SK-MEL-5 (cell line): ENCODE measurements around the gene CD36. TPM values are rescaled to one million over a fixed set of nuclear protein-coding genes. Genes with fewer than 3 reads are reported as not detected.
A peak's percentile ranks its signal among the peaks of the same experiment; 100 is the strongest.

Source experiments
- DNase-seq: peaks from one replicate; pipeline ENCODE4 v3.0.0-alpha.2; 2016; ENCODE audit warnings: low read depth, low spot score
- in situ Hi-C: cut with HindIII; loops from 2 replicates; pipeline ENCODE4 v1.10.0; 2016; ENCODE audit warnings: low sequenced_read_pairs, high pct_unique_total_duplicates, low pct_unique_long_range_greater_than_20kb
- total RNA-seq: library from RNA; depleted of rRNA; stranded (reverse); fragments of >200 nt; shearing (Covaris generic); gene quantifications from 2 replicates; pipeline ENCODE4 v1.2.3, GENCODE V29; 2014

Gene CD36
- total RNA-seq, 1 experiment from 2014 or later: 45.5 TPM

DNA sequence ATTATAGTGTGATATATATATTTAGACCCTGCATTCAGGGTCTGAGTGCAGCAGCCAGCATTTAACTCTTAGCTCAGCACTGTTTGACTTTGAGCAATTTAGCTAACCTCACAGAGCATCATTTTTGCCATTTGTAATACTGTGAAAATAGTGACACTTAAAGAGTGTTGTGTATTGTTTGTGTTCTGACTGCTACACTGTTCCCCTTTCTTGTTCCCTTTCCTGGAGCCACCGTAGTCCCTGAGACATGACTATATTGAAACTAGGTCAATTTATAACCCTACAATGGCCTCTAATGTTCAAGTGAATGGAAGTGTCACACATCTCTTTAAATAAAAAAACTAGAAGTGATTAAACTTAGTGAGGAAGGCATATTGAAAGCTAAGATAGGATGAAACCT is 20.3 kb upstream of the CD36 start:
- in situ Hi-C loops: no loop called here
- DNase-seq: no peak

DNA sequence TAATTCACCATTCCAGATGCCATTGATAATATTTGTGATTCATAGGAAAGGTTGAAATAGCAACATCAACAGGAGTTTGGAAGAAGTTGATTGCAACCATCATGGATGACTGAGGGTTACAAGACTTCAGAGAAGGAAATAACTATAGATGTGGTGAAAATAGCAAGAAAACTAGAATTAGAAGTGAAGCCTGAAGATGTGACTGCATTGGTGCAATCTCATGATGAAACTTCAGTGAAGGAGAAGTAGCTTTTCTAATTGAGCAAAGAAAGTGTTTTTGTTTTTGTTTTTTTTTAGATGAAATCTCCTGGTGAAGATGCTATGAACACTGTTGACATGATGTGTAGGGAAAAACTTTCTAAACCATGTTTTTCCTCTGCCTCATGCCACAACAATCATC is 18.7 kb upstream of the CD36 start:
- no peak for DNase-seq
- in situ Hi-C loops: no loop called here

DNA sequence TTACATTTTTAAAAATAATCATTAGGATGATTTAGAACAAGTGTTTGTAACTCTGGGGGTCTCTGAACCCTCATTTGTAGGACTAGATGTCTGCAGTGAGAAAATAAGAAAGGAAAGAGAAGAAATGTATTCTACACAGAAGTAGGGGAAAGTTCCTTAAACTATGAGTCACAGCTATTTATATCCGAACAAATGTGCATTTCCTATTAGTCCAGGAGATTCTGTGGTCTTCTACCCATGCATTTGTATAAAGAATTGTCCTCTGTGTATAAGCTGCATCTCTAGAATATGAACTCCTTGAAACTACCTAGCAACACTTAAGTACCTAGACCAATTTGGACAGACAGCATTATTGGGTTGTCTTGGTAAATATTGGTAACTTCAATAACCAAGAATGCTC is 15.9 kb upstream of the CD36 start:
- no peak for DNase-seq
- in situ Hi-C loops: no loop called here

DNA sequence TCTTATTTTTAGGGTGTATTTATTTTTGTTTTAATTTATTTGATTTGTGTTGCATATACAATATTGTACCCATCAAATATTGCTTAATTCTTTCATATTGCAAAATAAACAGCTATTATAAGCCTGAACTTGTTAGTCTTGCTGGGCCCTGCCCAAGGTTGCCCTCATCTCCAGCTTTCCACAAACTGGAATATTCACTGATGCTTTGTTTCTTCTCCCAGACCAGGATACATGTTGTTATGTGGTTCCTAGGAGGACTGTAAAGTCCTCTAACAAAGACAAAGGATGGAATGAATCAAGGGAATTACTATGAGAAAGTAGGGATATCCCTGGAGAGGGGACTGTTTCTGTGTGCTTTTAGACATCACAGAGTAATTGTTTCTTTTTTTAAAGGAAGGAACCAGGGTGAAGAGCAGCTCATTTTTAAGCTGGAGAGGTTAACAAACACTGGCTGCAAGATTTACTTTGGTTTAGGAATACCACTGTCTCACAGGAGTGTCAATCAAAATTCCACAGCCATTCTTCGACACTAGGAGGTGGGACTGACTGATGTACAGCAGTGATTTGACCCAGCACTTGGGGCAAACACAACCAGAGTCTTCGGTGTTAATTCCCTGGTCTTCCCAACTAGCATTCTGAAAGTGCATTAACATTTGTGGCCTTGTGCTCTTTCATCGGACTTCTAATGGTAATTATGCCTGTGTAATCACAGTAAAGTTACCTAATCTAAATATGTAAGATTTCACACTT is 14.8 kb upstream of the CD36 start:
- peak; percentile 72 for DNase-seq
- in situ Hi-C loops: no loop called here

DNA sequence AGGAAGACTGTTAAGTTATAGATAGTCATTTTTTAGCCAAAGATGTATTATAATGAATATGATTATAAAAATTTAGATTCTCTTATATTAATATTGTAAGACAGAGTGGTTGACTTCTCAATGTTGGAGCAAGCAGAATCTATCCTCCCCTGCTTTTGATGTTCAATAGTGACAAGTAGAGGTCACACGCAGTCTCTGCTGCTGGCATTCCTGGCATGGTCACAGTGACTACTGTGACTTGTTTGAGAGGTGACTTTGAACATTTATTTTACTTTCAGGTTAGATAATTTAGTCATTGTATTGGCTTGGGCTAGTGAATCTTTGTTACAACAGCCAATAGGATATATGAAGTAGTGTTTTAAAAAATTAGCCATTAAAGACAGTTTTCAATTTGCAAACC is 13.7 kb upstream of the CD36 start:
- in situ Hi-C loops: no loop called here
- DNase-seq: no peak

DNA sequence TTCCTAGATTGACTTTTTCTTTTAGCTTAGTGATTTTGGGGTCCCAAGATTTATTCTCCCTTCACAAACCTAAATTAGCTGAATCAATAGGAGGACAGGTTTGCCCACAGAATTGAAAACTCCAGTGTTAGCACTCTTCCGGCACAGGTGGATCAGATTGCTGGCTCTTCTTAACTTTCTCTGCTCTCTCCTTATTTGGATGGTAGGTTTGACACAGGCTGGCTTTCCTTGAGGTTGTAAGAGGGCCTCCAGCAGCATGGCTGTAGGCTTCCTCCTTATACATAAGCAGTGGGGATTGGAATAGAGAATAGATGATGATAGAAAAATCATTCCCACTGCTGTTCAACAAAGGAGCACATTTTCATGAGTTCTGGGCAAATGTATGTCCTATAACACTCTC is 9.4 kb upstream of the CD36 start:
- in situ Hi-C loops: no loop called here
- no peak for DNase-seq

DNA sequence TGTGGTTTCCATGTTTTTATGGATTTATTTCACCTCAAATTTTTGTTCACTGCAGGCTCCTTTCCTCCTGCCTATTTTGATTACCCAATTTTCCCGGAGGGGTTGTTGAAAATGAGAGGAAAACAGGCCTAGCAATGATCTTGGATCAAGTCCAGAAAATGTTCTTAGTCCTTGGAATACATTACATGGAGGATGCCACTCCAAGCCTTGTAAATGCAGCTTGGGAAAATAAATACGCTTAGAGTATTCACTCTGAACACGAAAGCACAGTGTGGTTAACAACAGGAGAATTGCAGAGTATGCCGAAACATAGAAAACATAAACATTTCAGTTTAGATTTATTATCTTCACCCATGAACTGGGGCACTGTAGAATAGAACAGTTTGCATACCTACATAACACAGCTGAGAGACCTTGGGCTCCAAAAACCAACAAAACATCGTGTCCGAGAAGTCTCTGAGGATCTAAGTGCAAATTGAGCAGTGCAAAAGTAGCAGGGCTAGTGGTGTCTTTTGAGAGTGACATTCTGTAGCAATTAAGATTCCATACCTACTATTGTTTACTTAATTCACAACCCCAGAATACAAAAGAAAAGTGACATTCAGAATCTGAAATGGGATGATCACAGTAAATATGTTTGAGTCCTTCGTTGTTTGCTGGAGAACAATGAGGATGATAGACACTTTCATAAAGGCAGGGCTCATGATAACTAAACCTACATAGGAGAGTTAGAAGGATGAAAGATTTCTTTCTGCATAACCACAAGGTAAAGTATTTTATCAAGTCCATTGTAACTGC is 7.6 kb upstream of the CD36 start:
- DNase-seq: peak; percentile 48
- in situ Hi-C loops: no loop called here

DNA sequence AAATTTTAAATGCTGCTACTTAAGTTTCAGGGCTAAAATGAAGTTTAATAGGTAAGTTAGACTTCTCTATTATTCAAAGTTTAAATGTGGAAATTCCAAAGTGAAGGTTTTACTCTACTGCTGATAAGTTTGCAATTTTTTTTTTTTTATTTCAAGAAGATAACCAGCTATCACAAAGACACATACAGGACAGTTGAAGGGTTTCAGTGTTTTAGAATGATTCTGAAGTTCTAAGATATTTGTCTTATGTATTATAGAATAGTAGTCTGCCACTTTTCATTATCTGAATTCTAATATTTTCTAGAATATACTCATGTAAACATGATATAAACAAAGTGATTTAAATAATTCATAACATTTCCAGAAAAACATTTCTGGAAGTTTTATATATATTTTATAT is 7.0 kb upstream of the CD36 start:
- no peak for DNase-seq
- in situ Hi-C loops: no loop called here

DNA sequence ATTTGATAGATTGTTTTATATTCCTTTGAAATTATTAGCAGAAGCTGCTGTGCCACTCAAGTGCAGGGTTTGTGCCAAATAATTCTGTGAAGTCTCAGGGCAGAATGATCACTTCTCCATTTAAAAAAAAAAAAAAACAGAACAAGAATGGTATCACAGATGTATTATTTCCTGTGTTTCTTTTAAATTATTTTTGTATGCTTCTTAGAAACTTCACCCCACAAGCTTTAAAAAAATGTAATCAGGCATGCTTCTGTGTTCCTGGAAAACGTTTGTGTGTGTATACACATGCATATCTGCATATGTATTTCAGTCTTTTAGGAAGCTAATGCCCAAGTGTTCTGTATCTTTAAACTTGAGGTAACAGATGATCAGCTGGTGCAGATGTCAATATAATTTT is 6.3 kb upstream of the CD36 start:
- DNase-seq: no peak
- in situ Hi-C loops: no loop called here

DNA sequence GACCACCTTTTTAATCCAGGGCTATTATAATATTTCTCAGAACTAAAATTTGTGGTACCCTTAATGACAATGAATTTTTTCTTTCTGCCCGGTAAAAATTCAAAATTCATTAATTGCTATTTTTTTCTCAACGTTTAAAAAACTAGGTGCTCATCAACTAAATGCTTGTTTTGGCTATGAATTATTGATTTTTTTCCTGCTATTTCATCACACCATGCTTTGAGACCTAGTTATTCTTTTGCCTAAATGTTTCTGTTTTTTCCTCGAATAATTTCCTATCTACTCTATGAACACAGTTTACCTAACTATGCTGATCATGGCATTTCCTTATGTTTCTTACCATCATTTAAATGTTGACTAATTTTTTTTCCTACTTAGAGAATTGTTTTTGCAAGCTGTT is 5.6 kb upstream of the CD36 start:
- in situ Hi-C loops: no loop called here
- no peak for DNase-seq

DNA sequence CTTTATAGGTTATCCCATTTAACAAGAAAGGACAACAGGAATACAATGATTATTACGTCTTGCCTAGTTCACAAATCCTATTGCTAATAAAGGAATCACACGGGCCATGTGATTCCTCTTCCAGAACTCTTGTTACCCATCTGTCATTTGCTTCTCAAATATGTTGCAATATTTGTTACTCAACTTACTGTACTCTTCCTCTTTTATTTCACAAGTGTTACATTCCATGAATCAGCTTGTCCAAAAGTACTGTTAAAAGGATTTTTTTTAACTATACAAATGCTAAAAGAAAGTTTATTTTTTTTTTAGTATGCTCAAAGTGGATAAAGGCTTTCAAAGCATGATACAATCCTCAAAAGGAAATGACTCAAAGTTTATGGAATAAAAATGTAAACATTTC is 3.9 kb upstream of the CD36 start:
- in situ Hi-C loops: no loop called here
- peak; percentile 41 for DNase-seq

DNA sequence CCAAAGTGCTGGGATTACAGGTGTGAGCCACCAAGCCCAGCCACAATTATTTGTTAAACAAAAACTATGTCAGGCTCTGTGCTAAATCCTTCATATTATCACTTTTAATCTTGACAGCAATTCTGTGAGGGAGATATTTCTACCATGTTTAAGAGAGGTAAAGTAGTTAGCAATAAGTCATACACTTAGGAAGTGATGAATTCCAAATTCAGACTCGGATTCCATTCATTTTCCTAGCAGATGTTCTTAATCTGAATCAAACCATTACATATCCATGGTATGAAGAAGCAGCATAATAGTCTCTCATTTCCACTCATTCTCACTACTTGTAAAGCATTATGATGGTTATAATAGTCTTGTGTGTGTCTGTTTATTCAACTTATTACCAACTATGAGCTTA is 2.9 kb upstream of the CD36 start:
- in situ Hi-C loops: no loop called here
- DNase-seq: no peak

DNA sequence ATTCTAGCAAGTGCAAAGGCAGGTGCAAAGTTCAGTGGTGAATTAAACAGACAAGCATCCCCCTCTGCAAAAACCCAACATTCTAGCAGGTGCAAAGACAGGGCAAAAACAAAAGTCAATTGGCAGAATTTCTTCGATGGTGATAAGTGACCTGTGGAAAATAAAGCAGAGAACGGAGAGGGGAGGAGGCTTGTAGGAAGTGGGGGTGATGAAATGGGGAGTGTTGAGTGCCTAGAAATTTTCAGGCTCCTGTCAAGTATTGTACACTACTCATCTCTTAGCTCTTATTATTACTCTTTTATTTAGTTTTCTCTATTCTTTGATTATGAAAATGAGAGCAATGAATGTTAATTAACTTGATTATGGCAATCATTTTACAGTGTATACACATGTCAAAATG is 2.4 kb upstream of the CD36 start:
- in situ Hi-C loops: no loop called here
- no peak for DNase-seq

DNA sequence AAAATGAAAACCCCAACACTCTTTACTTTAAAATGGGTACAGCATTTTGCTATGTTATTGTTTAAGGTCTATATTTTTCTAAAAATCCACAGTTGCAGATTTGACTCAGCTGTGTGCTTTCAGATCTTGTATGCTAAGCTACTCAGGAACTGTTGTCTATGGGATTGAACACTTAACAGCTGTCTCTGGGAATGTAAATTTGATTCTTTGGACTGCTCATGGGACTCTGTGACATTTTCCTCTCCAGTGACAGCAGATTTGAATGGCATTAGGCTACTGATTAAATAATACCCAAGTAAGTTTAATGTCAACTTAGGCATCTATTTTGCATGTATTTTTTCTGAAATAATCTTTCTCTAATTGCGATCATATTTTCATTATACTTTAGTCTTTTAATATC is 1.7 kb upstream of the CD36 start:
- peak; percentile 38 for DNase-seq
- in situ Hi-C loops: no loop called here

DNA sequence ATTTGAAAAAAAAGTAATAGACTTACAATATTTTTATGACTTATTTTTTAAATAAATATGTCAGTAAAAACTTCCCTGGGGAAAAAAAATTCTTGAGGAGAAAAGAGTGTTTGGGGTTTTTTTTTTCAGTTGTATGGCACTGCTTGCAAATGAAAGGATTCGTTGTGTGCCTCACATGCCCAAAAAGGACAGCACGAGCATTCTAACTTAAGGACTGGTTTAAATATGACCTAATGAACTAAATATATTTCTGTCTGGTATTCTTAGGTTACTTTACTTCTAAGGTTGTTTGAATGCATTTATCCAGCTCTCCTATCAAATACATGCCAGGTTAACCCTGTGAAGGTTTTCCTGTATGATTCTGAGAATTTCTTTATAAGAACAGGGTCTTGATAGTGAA is 988 bp upstream of the CD36 start:
- in situ Hi-C loops: no loop called here
- DNase-seq: peak; percentile 83

DNA sequence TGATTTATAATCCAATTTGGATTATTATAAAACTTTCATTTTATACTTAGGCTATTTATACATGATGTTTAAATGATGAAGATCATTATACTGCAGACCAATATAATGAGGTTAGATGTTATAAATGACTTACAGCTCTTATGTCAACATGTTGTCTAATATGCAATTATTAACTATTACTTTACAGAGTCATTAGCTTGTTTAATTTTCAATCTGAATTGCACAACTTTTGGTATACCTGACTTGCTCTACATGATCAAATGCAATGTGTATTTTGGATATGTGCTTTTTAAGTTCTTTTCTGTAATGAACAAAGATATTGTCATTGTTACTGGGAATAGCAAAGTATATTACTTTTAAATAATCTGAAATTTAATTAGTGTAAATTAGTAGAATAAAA is 569 bp downstream of the CD36 start:
- in situ Hi-C loops: no loop called here
- DNase-seq: no peak

DNA sequence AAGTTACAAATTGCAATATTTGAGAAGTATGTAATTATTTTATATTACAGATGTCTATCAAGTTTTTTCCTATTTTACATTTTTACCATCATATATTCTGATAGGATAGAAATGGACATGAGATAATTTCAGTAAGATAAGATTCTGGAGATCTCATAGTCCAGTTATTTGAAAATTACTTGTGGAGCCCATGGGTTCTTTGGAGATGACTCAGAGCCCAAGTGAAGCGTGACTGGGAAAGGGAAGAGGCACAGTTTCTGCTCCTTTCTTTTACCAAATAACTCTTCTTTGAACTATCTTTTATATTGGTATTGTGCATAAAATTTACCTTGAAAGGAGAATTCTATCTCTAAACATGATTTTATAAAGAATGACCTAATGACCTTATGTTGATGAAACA is 2.4 kb downstream of the CD36 start:
- no peak for DNase-seq
- in situ Hi-C loops: no loop called here

DNA sequence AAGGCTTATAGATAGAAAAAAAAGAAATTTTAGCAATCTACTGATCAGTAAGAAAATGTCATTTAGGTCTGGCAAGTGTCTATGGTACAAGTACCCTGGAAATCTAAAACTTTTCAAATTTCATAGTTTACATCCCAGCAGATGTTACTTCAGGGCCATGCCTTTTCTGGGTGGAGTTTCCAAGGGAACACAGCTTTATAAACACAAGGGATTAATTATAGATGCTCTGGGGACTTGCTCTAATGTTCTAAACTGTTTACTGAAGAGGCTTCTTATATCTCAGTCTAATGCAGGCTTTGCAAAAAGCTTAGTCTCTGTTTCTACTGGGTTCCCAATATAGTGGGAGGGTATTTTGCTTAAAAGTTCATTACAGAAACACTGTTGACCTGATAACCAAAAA is 3.1 kb downstream of the CD36 start:
- no peak for DNase-seq
- in situ Hi-C loops: no loop called here

DNA sequence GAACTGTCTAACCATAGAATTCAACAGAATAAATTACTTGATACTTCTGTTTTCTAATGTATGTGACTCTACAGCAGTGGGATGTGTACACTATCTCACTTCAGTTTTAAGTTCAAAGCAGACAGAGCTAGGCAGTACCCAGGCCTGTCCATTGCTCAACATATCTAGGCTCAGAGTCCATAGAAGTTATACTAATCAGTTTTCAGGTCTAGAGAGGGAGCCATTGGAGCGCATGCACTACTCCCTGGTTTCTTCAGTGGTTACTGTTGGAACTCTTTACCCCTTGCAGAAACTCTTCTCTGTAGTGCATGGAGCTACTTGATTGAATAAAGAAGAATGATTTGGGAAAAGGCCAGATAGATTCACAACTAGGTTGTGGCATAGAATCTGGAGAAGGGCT is 4.4 kb downstream of the CD36 start:
- in situ Hi-C loops: no loop called here
- no peak for DNase-seq
